Endothelial cell of umbilical vein (primary cell): Measurements from ENCODE around the gene PLXNA3. TPM values are rescaled to one million over a fixed set of nuclear protein-coding genes. Genes with fewer than 3 reads are reported as not detected.

Experiments used
- BruUV-seq: library from RNA; stranded (reverse); fragments of 400-500 nt; replicated peaks from 2 replicates; lab custom pipeline; 2021; lab: Mats Ljungman, UMichigan
- CTCF ChIA-PET: fragments of 300-600, 350-600 bp; sonication (Branson Sonifier 250); formaldehyde crosslinking; loops from one replicate; lab custom pipeline; 2021; ENCODE audit warnings: antibody characterized with exemption, inconsistent platforms; lab: Charles Lee
- POLR2A ChIA-PET: fragments of 300-600, 350-600 bp; sonication (Branson Sonifier 250); formaldehyde crosslinking; loops from one replicate; lab custom pipeline; 2021; ENCODE audit warnings: antibody characterized with exemption, inconsistent platforms; lab: Charles Lee
- DNase-seq: peaks from one replicate; pipeline ENCODE4 v3.0.0-alpha.2; 2011; ENCODE audit warnings: low read depth, low spot score
- FAIRE-seq: peaks from 2 replicates; lab custom pipeline; 2011; peaks lifted over from hg19 to GRCh38; lab: Jason Lieb, UNC
- H2AFZ ChIP-seq: 2 replicates; pipeline ENCODE4 v1.6.0; 2012; ENCODE audit warnings: low read depth, low read length, control low read depth, inconsistent platforms
- H3K27ac ChIP-seq: 2 replicates; pipeline ENCODE4 v1.5.1; 2011; ENCODE audit warnings: low read depth, mild to moderate bottlenecking, control low read depth, low read length, moderate library complexity; ENCODE audit not compliant: insufficient read depth
- H3K27me3 ChIP-seq, 2 experiments: 2 replicates each; pipeline versions ENCODE4 v1.6.0 to v1.6.1; 2011; ENCODE audit warnings: low read length in 2 of 2, mixed read lengths in 1 of 2; ENCODE audit not compliant: control insufficient read depth in 2 of 2, insufficient read depth in 2 of 2
- H3K36me3 ChIP-seq, 2 experiments: 2 replicates in 1 of 2; 3 replicates in 1 of 2; pipeline ENCODE4 v1.5.1; 2011; ENCODE audit warnings: low read length in 2 of 2, mild to moderate bottlenecking in 1 of 2, moderate library complexity in 1 of 2; ENCODE audit not compliant: control insufficient read depth in 2 of 2, insufficient read depth in 2 of 2; ENCODE audit errors: extremely low read depth in 1 of 2
- H3K4me1 ChIP-seq: 3 replicates; pipeline ENCODE4 v1.5.1; 2011; ENCODE audit warnings: mild to moderate bottlenecking, low read length; ENCODE audit not compliant: control insufficient read depth, insufficient read depth; ENCODE audit errors: extremely low read depth
- H3K4me2 ChIP-seq: 2 replicates; pipeline ENCODE4 v1.6.1; 2011; ENCODE audit warnings: low read length, control low read depth, mixed read lengths; ENCODE audit not compliant: insufficient read depth
- H3K4me3 ChIP-seq, 3 experiments: fragments of 200-600 bp in 1 of 3; sonication (generic), shearing (Covaris generic) in 1 of 3; replicated peaks in 1 of 3; 2 replicates each; pipeline ENCODE4 v1.5.1; 2011 to 2016; ENCODE audit warnings: control low read depth in 3 of 3, low read length in 3 of 3, mild to moderate bottlenecking in 2 of 3, inconsistent platforms in 1 of 3, low read depth in 1 of 3, moderate library complexity in 1 of 3; ENCODE audit not compliant: insufficient read depth in 1 of 3
- H3K79me2 ChIP-seq: 2 replicates; pipeline ENCODE4 v1.6.0; 2012; ENCODE audit warnings: low read length, inconsistent platforms; ENCODE audit not compliant: control insufficient read depth, insufficient read depth
- H3K9ac ChIP-seq: replicated peaks from 2 replicates; pipeline ENCODE3; 2011; ENCODE audit warnings: low read length, control low read depth; ENCODE audit not compliant: insufficient read depth; ENCODE audit errors: extremely low read depth
- H3K9me1 ChIP-seq: replicated peaks from 3 replicates; pipeline ENCODE4 v1.6.0; 2011; ENCODE audit warnings: mild to moderate bottlenecking, low read length; ENCODE audit not compliant: control insufficient read depth, insufficient read depth; ENCODE audit errors: extremely low read depth
- H3K9me3 ChIP-seq: replicated peaks from 2 replicates; pipeline ENCODE4 v1.5.1; 2012; ENCODE audit warnings: low read length, inconsistent platforms; ENCODE audit not compliant: control insufficient read depth, insufficient read depth
- H4K20me1 ChIP-seq: replicated peaks from 2 replicates; pipeline ENCODE3; 2011; ENCODE audit warnings: mild to moderate bottlenecking, low read length; ENCODE audit not compliant: control insufficient read depth, insufficient read depth; ENCODE audit errors: extremely low read depth
- EZH2 ChIP-seq: IDR thresholded peaks from 2 replicates; pipeline ENCODE4 v1.6.1; 2012; ENCODE audit warnings: borderline replicate concordance, low read depth, mild to moderate bottlenecking, moderate library complexity, low read length, inconsistent platforms; ENCODE audit not compliant: severe bottlenecking
- GATA2 ChIP-seq: IDR thresholded peaks from 2 replicates; pipeline ENCODE4 v1.7.0; 2011; ENCODE audit warnings: low read depth, mild to moderate bottlenecking, moderate library complexity, mixed read lengths, low read length; ENCODE audit not compliant: insufficient read length, insufficient read depth
- MYC ChIP-seq: IDR thresholded peaks from one replicate; pipeline ENCODE4 v1.6.1; 2011; ENCODE audit warnings: mild to moderate bottlenecking, low read depth, low read length
- dilution Hi-C: fragments of 300-500 bp; cut with MboI; formaldehyde crosslinking; loops from one replicate; pipeline ENCODE4 v1.15.0; 2019; ENCODE audit warnings: low sequenced_read_pairs; ENCODE audit not compliant: extremely low pct_ligation_motif_present
- intact Hi-C: fragments of 100-400 bp; cut with micrococcal nuclease; formaldehyde crosslinking; loops from one replicate; pipeline ENCODE4 v1.10.0; 2022
- polyA plus RNA-seq, 4 experiments: library from polyadenylated mRNA; depleted of rRNA in 3 of 4; stranded (reverse) in 3 of 4; unstranded in 1 of 4; fragments of >200 nt; gene quantifications; 2 replicates each; pipeline versions ENCODE4 v1.2.1 to v1.2.3, GENCODE V29; 2011 to 2012; ENCODE audit warnings: missing spikeins in 1 of 4
- total RNA-seq: library from RNA; stranded (reverse); gene quantifications from 2 replicates; pipeline ENCODE4 v1.2.3, GENCODE V29; 2021

Gene PLXNA3
- total and polyA plus RNA-seq, 2 donors (not counting 3 experiments of a cell fraction or from before 2014, with no cell fraction given), result 56.8 to 58.6 TPM

GRCh38 chrX:154420402-154420756 lies 37.7 kb upstream of the PLXNA3 start:
- no TSS peak for BruUV-seq
- Histone ChIP-seq H3K4me3 (no peak overlapping the region), H2AFZ (no peak overlapping the region), H3K4me2 (no peak overlapping the region), H3K27me3 (no peaks in the 10 kb centered on the region), H4K20me1 (no peaks in the 10 kb centered on the region), H3K9me1 (no peaks in the 10 kb centered on the region), H3K9ac (no peak overlapping the region), H3K27ac (no peak overlapping the region), H3K36me3 (no peaks in the 10 kb centered on the region), H3K79me2 (no peaks in the 10 kb centered on the region), H3K9me3 (no peaks in the 10 kb centered on the region), H3K4me1 (peaks cover 6% of the 10 kb centered on the region)
- POLR2A ChIA-PET, result no interaction called here
- intact Hi-C loops, result no loop called here
- CTCF ChIA-PET, result no interaction called here
- no peak for DNase-seq
- no peak for TF ChIP-seq EZH2
- no peak for FAIRE-seq
- dilution Hi-C loops, result no loop called here

- peaks cover 2 to 5% of the 10 kb centered on the region in 2 experiments for H3K36me3 ChIP-seq
- H2AFZ ChIP-seq, result no peak overlapping the region
- H3K9me3 ChIP-seq, result no peaks in the 10 kb centered on the region
- H3K4me3 ChIP-seq, result no peak overlapping the region
- TF ChIP-seq GATA2 (no peak), MYC (no peak)
- H3K27ac ChIP-seq, result peak overlapping the region; percentile 43
- FAIRE-seq, result peak; percentile 73
- no peak overlapping the region for H3K9ac ChIP-seq
- BruUV-seq, result no TSS peak
- H3K79me2 ChIP-seq, result peaks cover 23% of the 10 kb centered on the region
- ChIA-PET CTCF (interaction anchor here (1.1 to 1.2 kb wide), 2 partner anchors 14 to 29 kb away, joined by 3 to 5 read pairs; partner anchors contain the start of gene RPL10), POLR2A (no interaction called here)
- dilution Hi-C loops, result no loop called here
- H3K9me1 ChIP-seq, result no peaks in the 10 kb centered on the region
- H3K27me3 ChIP-seq, result no peaks in the 10 kb centered on the region
- H4K20me1 ChIP-seq, result no peaks in the 10 kb centered on the region
- no peak overlapping the region for H3K4me2 ChIP-seq
- peaks cover 28% of the 10 kb centered on the region for H3K4me1 ChIP-seq
- DNase-seq, result no peak
- intact Hi-C loops, result loop anchor here (5.0 kb wide), 1 partner anchor 90 kb away; the partner anchor contains the start of gene FAM3A
Measured at GRCh38 chrX:154426916-154427770, 30.9 kb upstream of the PLXNA3 start.
